Stimulated activated CD4-positive, alpha-beta T cell treated with anti-CD3 and anti-CD28 coated beads, Interleukin-15, amount 100 ng/mL, for 24 hours (primary cell): ENCODE results near the gene CAMK4.

Experiments
- DNase-seq: peaks from one replicate; pipeline ENCODE4 v3.0.0-alpha.2; 2020

Gene CAMK4

DNA sequence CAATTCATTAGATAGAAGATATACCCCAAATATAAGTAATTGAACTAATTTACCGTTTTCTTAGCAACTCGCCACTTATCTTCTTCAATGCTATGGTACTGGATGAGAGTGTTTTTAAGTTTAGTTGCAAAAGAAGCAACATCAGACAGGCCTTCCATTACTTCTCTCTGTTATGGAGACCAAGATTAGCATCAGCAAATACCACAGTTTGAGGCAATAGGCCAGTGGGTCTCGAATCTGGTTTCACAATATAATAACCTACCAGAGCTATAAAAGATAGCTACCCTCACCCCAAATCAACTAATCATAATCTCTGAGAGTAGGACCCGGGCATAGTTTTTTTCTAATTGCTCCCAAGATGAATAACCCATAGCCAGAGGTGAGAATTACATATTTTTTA lies 283.1 kb downstream of the CAMK4 start:
- no peak for DNase-seq

DNA sequence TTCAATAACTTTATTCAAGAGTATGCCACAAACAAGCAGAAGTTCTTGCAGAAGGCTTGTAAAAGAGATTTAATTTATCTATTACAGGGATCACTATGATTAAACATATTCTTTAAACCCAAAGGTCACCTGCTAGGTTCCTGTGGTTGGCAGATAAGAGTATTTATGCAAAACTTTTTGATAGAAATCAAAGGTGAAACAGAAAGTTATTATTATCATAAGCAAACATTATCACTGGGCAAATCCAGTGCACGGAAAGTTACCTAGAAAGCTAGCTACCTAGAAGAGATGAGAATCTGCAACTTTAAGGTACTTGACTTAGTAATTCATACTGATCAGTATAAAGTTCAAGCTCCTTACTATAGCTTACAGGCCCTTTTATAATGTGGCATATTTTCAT lies 284.9 kb downstream of the CAMK4 start:
- DNase-seq, result no peak

DNA sequence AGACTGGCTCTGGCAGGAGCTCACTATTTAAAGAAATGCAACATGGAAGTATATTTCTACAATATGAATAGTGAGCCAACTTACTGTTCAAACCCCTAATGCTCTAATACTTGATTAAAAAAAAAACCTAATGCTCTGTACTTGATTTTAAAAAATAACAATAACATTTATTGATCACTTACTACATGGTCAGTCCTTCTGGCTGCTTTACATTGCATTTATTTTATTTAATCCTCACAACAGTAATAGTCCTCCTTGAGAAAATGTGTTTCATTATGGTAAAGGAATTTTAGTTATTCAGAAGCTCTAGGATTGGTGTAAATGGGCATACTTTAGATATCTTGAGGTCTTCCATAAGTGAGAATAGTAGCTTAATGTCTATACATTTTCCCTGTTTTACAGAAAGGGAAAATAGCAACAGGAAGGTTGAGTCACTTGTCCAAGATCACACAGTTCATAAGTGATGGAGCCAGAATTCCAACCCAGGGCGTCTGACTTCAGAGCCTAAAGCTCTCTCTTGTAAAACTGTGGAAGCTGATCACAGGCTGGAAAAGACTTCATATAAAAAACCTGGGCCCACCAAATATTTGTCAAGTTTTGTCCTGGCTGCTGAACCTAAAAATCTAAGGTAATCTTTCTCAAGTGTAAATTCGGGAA lies 287.1 kb downstream of the CAMK4 start:
- DNase-seq, result no peak

DNA sequence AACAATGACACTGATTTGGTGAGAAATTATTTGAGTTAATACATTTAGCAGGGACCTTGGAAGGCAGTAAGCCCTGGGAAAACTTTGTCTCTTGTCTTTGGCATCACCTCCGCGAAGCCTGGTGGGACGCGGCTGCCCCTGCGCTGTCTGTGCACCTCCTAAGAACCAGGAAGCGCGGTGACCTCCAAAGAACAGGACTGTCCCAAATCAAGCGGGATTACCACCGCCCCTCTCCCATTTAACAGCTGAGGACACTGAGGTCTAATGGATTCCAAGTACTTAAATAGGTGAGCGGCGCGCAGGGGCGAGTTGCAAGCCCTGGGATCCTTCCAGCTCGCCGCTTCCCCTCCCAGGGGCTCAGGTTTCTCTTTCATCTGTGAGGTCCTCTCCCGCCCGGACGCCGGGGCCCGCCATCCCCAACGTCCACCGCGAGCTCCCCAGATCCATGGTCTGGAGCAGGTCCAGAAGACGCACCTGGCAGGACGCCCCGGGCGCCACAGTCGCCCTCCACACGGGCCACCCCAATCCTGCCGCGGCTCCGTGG lies 287.7 kb downstream of the CAMK4 start:
- DNase-seq, result no peak

DNA sequence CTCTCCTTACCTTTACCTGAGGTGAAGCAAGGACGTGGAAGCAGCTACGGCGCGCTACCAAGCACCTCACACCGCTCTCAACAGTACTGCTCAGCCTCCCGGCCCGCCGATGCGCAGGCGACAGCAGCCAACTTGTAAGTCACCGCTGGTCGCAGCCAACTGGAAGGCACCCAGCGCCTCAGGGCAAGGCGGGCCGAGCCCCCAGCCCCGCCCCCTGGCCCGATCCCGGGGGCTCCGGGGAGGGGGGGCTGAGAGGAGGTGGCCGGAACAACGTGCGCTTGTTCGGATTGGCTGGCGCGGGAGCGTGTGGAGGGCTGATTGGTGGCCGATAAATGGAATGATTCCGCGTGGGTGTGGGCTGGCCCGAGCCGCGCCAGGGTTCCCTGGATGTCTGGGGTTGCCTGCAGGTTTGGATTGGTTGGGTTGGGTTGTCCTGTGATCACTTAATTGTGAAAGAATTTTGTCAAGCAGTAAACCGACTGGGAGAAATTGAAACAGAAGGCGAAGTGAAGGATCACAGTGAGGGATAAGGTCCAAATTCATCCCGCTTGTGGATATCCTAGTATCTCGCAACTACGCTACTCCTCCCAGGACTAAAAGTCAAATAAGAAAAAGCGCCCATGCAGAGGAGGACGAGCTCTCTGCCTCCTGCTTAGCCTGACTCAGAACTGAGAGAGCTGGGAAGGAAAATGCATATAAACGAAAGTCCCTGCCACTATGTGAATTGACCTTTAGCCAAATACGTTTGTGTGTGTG lies 288.4 kb downstream of the CAMK4 start, which contains the start of gene STARD4:
Gene STARD4, minus strand, starts transcription at position 161 of the 756 bp plus-strand sequence. CDS start 5,102 bp downstream, outside the sequence.
- DNase-seq, result peak; percentile 95

DNA sequence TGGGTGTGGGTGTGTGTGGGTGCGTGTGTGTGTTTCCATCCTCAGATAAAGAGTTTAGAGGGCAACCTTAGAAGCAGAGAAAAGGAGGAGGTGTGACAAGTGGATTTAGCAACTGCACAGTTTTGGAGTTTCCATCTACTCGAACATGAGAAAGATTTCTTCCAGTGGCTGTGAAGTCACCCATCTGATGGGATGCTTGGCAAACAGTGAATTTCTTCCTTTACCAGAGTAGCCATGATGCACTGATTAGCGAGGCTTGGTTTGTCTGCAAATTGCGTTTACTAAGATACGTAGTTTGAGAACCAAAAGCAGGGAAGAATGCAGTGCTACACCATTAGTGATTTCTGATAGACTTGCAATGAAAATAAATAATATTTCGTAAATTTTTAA lies 288.9 kb downstream of the CAMK4 start:
- peak; percentile 70 for DNase-seq

DNA sequence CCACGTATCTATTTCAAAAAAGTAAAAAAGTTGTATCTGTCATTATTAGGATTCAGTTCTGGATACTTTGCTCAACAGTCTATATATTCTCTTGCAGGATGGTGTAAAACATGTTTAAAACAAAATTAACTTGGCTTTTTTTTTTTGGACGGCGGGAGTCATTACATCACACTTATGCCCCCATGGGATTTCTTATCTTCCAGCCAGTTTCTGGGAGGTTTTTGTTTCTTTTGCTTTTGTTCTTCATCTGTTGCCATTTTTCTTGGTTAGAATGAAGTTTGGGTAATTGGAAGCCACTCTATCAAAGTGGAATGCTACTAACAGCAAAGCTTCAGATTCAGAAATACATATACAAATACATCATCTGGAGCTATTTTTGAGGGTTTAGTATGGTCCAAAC lies 289.9 kb downstream of the CAMK4 start:
- DNase-seq, result no peak

DNA sequence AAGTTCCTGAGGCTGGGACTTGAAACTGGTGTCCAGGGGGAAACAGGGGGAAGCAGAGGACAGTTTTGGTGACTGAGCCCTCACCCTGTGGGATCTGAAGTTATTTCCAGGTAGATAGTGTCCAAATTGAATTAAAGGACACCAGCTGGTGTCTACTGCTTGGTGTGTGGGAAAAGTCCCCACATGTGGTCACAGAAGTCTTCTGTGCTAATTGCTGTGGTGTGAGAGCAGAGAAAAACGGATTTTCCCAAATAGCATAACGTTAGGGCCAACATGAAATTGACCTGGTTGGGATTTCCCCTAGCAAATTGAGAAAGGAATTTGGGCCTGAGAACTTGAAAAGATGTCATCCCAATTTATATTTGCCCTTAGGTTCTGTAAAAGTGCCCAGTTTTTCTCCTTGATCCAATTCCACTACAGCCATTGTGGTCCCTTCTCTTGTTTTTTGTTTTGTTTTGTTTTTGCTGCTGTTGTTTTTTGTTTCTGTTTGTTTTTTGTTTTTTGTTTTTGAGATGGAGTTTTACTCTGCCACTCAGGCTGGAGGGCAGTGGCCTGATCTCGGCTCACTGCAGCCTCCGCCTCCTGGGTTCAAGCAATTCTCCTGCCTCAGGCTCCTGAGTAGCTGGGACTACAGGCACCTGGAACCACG lies 293.8 kb downstream of the CAMK4 start:
- no peak for DNase-seq

DNA sequence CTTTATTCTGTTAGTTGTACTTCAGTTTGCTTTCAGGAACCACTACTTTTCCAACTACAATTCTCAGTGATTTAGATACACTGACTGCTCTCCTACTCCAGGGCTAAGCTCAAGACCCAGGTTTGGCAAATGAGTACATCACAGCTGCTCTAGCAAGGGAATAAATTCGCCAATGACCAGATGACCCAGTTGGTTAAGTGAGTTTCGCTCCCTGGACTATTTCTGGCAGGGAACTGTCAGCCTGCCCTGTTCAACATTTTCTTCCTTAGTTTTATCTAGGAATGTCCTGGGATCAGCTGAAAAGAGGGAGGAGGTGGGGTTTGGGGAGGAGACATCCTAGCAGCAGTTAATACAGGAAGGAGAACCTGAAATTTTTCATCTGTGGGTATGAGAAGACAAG lies 294.6 kb downstream of the CAMK4 start:
- DNase-seq, result no peak

DNA sequence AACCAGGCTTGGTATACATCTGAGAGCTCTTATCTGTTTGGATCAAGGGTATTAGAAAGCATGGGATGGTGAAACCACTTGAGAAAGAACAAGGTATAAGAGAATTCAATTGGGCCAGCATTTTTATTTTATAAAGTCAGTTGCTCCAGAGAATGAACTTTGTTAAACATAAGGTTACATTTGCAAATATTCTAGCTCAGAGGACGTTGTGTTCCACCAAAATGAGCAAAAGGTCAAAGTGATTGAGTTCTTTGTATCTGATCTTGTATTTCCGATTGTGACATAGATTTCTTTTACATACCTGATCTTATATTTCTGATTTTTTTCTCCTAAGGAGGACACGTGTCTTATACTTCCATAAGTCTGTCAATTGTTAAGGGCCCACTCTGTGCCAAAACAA lies 296.7 kb downstream of the CAMK4 start:
- DNase-seq, result no peak

DNA sequence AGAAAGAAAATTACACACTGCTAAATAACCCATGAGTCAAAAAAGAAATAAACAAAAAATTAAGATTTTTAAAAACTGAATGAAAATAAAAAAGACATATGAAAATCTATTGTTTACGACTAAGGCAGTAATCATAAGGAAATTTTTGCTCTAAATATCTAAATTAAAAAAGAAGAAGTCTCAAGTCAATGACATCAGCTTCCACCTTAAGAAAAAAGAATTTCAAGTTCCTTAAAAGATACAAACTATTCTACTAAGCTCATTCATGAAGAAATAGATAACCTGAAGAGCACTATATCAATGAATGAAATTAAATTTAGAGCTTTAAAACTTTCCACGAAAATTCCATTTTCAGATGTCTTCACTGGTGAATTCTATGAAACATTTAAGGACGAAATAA lies 303.9 kb downstream of the CAMK4 start:
- no peak for DNase-seq

DNA sequence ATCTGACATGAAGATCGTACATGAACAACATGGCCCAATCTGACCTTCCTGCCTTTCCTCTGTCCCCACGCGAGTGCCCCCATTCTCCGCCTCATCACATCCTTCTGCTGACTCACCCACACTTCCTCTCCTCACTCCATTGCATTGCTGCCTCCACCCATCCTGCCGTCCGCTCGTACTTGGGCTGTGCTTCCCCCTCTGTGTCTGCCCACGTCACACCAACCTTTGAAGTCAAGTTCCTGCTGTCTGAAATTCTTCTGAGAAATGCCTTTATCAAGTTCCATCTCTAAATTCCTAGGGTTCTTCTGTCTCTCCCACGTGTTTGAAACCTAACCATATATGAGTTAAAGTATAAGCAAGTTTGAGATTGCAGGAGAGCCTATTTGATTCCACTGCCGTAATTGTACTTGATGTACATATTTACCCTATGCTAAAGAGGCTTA lies 306.1 kb downstream of the CAMK4 start:
- peak; percentile 83 for DNase-seq

DNA sequence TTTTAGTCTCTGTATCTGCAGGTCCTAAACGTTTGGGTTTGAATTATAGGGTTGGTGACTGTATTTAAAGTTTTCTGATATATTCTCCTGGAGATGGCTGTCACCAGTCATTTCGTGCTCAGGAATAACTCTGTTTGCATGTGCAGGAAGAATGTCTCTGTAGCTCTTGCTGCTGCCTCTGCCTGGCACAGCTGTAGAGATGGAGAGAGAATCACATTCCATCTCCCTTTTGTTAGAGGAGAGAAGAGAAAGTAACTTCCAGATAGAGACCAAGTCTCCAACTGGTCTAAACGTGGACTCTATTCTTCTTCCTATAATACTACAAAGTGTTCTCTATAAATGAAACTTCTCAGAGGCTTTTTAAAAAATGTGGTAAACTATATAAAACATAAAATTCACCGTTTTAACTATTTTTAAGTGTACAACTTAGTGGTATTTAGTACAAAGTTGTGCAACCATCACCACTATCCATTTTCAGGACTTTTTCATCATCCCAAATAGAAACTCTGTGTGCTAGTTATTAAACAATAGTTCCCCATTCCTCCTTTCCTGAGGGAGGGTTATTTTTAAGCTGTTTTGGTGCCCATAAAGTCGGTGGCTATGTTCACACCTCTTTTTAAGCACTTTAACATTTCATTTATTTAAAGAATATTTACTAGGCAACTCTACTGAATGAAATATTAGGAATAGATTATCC lies 308.9 kb downstream of the CAMK4 start:
- no peak for DNase-seq

DNA sequence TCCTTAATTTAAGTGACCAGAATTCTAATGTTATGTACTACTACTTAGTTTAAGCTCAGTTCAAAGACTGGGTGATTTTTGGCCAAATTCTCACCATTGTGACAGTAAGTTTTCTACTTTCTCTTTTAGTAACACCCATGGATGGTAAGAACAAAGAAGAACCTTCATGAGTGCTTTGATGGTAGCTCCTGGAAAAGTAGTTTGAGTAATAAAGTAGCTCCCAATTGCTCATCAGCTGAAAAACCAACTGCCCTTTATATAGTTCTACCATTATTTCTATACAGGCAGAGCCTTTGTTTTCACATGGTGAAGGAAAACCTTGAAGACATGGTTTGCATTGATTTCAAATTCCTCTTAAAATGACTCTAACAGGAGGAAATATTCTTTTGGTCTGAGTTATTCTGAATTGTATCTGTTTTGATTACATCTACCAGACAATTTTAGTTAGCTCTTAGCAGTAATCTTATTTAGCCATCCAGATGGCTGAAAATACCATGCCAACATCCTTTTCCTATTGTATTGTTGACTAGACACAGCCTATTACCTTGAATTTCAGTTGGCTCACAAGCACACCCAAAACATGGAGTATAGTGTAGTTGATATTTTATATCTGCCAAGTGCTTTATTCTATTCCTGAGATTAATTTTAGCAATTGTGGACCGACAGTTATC lies 311.8 kb downstream of the CAMK4 start:
- no peak for DNase-seq

DNA sequence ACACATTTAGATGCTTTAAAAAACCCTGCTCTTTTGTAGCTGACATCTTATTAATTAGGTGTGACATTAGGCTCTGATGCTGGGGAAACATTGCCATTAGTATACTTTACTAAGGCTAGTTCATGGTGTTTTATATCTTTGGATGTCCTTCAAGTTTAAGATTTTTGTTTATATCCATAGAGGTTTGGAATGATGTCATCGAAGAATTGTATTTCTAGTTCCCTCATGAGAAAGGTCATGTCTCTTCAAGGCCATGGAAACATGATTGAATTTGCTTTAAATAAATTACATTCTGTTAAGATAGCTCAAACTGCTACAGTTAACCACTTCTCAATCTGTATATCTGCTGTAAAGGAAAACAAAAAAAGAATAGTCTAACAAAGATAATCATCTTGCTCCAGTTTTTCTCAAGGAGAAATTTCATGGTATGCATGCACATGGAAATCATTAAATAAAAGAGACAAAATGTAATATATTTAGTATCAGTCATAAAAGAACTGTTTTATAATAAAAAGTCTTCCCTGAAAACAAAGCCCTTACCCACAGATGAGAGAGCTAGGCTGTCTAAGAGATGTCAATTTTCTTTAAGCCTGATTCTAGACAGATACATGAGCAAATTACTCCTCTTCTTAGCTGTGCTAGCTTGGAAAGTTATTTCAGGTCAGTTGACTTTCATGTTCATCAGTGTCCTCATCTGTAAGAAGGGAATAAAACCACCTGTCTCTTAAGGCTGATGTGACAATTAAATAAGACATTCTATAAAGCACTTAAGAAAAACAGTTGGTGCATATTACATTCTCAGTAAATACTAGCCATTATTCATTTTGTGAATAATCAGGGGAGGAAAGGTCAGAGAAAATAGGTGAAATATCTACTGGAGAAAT lies 313.2 kb downstream of the CAMK4 start:
- DNase-seq, result no peak
